ENCODE measurements around the gene SLC9A7.
"Not testable (repeated sequence)": the region's sequence is repeated elsewhere in the genome, so short reads cannot be mapped to it uniquely, and the experiment has no call there.

The SLC9A7 gene

DNA sequence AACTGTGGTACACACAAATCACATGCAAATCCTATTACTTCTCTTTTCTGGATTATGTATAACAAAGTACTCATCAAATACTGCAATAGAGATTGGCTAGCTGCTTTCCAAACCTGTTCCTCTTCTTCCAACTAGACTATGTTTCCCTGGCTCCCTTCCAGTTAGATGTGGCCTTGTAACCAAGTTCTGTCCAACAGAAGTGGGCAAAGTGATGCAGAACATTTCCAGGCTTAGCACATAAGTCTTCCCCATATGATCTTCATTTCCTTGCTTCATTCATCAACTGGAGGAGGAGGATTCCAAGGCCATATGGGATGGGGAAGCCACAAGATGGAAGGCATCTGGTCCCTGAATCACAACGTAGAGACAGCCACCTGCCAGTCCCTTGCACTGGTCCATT is 8.0 kb downstream of the SLC9A7 start:
- no peak for DNase-seq

DNA sequence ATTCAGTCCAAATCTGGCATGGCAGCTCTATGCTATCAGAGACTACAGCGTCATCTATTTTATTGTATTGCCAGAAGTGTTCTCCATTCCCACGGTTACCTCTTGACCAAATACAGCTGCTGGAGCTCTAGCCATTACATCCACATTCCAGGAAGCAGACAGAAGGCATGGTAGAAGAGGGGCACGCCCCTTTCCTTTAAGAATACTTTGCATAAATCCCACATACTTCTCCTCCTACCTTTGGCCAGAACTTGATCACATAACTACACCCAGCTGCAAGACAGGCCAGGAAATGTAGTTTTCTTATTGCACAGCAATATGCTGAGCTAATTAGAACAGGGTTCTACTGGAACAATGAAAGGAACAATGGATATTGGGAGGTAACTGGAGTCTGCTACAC is 14.9 kb downstream of the SLC9A7 start:
- no peak for DNase-seq

DNA sequence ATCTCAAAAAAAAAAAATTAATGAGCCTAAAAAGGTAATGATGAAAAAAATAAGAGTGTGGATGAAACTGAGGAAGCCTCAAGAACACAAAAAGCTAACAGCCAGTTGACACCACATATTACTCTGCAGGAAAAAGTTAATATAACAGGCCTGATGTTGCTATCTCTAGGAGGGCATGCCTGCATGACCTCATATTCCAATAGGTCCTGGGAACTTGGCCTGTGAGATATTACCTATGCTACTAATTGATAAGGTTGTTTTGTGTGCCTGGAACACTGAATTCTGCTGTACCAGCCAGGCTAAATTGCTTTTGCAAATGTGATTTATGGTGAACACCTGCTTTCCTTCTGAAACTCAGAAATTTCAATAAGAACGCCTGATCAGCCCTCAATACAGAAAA is 15.9 kb downstream of the SLC9A7 start:
- DNase-seq: no peak

DNA sequence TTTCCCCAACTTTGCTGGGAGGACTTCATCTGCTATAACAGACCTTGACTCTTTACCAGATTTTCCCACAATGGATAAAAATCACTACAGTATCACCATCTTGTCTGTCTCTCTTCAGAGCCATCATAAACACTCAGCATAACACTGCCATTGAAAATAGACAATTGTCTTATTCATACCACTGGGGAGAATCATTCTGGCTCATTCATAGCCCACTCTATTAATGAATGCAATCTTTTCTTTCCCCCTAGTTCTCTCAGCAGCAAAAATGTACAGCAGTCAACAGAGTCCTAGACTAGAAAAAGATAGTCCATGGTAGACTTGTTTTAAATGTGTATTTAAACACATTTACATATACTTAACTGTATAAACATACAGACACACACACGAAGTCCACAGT is 19.2 kb downstream of the SLC9A7 start:
- DNase-seq: no peak

DNA sequence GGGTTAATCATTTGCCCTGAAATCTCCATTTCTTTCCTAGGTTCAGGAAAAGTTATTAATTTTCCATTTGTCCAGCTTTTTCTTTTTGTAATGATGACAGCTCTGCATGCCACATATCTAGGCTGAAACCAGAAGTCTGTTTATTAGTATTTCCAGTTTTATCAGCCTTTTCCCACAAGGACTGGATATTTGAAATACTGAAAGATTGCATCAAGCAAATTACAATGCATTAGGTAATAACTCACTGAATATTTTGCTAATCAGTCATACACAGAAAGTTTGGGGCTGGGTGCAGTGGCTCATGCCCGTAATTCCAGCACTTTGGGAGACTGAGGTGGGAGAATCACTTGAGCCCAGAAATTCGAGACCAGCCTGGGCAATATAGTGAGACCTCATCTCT is 21.5 kb downstream of the SLC9A7 start:
- DNase-seq: no peak

DNA sequence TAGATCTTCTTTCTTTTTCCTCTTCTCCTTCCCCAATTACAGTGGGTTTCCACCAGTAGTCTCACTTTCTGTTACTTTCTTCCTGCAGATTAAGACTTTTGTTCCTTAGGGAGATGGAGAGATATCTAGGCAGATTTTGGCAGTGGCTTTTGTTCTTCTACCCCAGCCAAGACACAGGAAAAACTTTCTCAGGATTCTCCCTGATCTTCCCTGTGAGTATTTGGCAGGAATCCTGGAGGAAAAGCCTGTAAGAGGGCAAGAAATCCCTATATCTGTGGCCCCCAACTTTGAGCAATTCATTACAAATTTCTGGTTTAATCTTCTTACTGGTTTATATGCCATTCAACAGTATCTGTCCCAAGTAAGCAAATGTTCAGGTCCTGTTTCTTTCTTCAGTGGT is 21.9 kb downstream of the SLC9A7 start:
- no peak for DNase-seq

DNA sequence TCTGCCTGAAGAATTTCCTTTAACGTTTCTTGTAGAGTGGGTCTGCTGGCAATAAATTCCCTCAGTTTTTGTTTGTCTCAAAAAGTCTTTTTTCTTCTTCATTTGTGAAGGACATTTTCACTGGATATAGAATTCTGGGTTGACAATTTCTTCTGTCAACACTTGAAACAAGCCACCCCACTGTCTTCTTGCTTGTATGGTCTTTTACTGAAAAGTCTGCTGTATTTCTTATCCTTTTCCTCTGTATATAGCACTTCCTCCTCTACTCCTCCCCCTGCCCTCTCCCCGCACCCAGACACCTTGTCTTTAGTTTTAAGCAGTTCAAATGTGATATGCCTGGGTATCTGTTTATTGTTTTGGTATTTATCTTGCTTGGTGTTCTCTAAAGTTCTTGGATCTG is 23.3 kb downstream of the SLC9A7 start:
- no peak for DNase-seq

DNA sequence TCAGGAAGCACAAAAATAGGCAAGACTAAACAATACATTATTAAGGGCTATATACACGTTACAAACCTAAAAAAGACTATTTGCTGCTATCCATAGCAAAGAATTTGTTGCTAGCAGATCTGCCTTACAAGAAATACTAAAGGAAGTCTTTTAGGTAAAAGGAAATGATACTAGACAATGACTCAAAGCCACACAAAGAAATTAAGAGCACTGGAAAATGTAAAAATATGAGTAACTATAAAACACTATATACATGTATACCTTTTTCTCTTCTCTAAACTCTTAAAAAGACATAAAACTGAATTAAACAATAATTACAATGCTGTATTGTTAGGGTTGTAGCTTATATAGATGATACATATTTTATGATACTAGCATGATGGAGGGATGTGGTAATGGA is 25.7 kb downstream of the SLC9A7 start:
- no peak for DNase-seq

DNA sequence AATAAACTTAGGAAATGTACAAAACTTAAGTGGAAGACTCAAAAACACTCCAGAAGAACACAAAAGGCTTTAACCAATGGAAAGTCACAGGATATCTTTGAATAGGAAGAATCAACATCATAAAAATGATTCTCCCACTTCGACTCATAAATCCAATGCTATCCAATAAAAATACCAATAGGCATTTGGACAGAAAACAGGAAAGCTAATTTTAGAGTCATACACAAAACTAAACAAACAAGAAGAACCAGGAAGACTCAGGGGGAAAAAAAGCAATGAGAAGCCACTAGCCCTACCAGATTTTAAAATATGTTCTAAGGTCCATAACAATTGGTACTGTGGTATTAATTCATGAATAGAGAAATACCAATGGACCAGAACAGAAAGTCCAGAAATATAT is 28.2 kb downstream of the SLC9A7 start:
- DNase-seq: no peak

DNA sequence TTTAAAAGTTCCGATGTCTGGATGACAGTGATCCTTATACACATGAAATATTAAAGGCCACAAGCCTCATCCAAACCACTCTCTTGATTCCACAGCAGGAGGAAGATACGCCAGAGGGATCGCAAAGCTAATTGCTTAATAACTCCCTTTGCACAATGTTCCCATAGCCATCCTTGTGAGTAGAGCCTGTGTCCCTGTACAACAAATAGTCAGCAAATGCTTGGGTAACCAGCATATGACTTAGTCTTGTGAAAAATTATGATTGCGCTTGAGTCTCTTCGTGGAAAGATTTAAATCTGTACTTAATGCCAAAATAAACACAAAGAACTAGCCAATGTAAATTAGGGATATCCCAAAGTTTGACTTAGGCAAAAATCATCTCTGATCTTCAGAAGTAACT is 31.5 kb downstream of the SLC9A7 start:
- no peak for DNase-seq

DNA sequence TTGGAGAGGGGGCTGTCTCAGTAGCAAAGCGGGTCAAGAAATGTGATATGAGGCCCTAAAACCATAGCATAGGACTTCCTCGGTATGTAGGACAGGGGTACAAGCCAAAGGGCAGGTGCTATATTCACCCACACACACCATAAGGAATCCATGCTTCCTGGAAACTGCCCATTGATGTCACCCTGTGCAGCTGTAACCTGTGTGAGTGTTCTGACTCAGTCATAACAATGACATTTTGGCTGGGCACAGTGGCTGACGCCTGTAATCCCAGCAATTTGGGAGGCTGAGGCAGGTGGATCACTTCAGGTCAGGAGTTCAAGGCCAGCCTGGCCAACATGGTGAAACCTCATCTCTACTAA is 35.4 kb downstream of the SLC9A7 start:
- not testable (repeated sequence) for DNase-seq

DNA sequence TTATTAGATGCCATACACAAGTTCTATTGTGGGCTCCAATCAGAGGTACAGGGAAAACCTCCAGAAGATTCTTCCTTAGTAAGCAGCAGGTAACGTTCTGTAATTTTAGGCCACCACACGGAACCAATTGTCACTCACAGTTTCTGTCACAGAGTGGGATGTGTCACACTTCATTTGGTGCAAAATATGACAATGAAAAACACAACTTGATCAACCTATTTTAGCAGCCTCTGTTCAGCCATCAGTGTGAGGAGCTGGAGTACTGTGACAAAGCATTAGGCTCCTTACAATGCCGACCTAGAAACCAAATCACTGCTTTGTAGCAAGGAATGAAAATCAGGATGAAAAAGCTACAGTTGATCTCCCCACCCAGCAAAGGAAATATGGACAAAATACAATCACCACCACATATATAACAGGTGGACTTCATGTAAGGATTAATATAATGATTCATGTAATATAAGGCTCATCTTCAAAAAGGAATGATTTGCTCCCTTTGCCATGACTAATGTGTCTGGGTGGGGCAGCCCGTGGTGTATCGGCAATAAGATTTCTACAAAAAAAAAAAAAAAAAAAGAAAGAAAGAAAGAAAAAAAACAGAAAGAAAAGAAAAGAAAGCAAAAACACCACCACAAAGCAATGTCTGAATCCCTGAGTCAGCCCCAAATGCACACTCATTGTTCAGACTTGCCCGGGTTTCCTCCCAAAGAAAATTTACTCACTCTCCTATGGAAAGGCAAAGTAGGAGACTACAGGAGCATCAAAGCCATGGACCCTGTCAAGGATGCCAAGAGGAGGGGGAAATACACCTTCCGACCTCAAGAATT is 36.0 kb downstream of the SLC9A7 start:
- DNase-seq: no peak

DNA sequence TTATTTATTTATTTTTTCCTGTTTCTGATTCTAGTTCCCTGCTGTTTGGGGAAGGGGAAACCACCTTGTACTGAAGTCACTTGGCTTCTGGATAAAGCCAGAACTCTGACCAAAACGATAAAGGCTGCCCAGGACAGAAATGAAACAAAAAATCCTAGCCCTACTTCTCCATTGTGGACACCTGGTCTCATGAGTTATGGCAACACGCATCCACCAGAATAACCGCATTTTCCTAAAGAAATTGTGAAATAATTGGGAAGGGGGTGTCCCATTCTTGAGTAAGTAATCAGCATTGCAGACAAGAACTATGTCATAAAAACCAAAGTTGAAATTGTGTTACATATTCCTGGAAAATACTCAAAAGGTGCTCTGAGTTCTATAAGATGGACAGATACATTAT is 42.1 kb downstream of the SLC9A7 start:
- no peak for DNase-seq

DNA sequence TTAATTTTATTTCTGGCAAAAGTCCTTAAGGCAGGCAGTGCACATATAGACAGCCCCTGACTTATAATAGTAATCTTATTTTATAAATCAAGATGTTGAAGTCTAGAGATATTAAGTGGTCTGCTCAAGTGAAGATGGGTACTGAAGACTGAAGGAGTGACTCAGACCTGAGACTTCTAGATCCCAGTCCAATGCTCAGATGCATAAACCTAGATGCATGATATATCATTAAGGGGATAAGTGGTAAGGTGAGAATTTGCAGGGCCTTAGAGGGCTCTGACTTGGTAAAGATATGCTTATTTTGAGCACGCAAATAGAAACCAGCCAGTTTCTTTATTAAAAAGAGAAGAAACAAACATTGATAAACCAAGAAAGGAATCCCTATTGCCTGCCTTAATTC is 42.9 kb downstream of the SLC9A7 start:
- DNase-seq: no peak

DNA sequence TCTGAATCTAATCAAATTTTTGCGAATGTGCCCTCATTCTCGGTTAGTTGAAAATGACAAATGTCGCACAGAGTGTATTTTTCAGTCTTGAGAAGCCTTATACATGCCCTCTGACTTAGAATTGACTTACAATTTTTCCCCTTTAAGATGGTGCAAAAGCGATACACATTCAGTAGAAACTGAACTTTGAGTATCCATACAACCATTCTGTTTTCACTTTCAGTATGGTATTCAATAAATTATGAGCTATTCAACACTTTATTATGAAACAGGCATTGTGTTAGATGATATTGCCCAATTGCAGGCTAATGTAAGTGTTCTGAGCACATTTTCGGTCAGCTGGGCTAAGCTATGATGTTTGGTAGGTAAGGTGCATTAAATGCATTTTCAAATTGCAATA is 43.4 kb downstream of the SLC9A7 start:
- DNase-seq: no peak

DNA sequence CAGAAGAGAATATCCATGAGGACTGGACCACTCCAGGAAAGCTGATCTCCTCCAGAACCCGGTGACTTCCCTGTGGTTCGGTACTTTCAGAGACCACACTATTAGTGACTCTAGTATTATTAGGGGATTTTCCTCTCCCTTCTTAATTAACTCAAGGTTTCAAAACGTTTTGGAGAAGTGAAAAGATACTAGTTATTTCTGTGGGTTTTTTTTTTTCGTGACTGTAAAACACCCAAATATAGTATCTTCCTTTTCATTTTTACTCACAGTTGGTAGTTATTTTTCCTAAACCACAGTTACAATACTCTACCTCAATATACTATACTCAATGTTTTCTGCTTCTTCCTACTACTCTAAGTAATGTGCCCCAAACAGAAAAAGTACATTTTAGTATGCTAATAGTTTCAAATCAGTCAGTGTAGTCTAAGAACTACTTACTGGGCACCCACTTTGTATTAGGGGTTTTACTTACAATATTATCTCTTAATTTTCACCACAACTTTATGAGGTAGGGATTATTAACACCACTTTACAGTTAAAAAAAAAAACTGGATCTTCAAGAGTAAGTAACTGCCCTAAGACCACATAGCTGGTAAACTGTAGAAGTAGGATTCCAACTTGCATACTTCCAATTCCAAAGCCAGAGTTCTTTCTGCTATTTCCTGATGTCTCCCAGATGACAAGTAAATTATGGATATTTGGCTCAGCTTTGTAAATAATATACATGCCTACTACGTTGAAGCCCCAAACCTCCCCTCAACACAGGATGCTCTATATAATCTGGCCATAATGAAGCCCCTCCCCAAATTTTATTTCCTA is 45.0 kb downstream of the SLC9A7 start:
- no peak for DNase-seq

DNA sequence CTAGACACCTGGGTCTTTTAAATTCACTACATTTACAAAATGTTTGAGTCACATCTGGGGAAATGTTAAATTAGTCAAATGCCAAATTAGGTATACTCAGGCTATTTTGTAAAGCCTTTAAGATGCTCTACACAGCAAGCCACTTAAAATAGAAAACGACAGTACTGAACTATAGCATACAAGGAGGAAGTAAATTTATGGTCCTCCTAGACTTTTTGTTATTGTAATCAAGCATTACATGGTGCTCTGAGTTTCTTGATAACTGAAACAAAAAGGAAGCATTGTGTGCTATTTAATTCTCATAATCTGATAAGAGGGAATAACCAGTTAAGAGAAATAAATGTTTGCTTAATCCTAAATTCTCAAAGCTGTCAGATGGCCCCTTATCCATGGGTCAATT is 46.2 kb downstream of the SLC9A7 start:
- no peak for DNase-seq

DNA sequence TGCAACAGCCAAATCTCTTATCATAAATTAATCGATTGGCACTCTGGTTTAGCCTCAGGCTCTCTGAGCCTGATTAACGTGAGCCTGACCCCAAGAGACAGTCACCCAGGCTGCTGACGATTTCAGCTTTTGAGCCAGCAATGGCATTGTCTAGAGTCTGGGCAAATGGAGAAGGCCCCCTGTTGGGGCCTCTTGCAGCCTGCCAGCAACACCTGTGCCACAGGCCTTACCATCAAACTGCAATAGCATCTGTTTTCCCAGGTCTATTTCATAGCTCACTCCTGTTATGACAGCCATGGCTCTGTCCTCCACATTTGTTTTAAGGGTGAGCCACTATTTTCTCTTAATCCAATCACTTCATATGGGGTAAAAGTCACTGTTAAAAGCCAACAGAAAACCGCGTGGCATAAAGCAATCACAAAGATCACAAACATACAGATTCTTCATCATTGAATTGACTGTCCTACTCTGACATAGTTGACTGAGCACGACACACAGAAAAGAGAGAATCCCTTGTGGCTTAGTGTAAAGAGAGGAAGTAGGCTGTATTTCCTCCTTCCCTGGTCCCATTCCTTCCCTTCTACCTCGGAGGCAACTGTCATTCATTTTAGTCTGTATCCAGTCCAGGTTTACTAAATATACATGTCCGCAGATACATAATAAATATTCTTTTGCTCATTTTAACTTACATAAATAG is 47.8 kb downstream of the SLC9A7 start:
- DNase-seq: no peak

DNA sequence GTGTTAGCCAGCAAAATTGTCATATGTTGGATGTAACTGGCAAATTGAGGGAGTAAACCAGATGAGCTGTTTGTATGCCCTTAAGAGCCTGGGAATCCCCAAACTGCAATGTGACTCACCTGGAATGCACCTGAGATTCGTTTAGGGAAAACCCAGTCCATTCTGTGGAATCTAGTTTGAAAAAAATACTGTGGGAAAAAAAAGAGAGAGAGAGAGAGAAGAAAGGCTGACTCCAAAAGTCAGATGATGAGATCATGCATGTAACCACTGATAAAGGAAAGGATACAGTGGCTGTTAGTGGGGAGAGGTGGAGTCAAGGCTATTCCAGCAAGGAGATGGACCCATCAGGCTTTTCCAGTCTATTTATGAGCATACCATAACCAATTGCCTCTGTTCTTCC is 48.5 kb downstream of the SLC9A7 start:
- no peak for DNase-seq

DNA sequence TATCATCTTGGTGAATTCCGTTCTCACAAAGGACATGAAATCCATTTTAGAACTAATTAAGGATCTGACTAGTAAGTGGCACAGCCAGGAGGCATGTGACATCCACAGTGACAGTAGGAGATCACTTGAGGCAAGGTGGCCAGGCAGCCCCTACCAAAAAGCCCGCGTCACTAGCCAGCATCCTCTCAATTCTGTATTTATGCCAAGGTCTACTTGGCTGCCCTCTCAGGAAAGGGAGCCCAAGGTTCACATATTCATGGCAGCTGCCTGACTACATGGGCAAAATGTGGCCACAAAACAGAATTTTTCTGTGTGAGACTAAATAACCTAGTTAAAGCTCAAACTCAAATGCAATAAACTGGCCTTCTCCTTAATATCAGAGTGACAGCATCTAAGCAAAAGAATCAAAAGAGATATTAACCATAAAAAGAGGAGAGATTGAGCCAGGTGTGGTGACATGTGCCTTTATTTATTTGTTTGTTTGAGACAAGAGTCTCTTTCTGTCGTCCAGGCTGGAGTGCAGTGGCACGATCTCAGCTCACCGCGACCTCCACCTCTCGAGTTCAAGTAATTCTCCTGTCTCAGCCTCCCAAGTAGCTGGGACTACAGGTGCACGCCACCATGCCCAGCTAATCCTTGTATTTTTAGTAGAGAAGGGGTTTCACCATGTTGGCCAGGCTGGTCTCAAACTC is 51.5 kb downstream of the SLC9A7 start:
- DNase-seq: peak; percentile 44

DNA sequence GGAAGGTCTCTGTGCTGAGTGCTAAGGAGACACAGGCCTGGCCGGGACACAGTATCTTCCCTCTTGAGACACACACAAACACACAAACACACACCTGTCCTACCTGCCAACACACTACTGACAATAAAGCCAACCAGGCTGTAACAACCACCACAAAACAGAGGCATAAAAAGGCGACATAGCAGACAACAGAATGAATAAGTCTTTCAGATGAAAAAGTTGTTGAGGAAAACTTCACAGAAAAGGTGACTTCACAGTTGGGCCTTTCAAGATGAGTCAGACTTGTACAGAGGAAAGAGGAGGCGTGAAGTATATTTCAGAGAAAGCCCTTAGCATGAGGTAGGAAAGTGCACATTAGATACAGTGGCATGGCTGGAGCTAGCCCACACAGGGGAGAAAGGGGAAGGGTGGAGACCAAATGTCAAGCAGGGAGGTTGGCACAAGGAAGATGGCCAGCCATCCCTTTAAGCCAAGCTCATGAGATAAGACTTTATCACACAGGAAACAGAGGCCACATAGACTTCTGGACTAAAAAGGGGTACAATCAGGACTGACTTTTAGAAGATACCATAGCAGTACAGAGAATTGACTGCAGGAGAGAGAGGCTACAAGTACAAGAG is 54.0 kb downstream of the SLC9A7 start:
- no peak for DNase-seq

DNA sequence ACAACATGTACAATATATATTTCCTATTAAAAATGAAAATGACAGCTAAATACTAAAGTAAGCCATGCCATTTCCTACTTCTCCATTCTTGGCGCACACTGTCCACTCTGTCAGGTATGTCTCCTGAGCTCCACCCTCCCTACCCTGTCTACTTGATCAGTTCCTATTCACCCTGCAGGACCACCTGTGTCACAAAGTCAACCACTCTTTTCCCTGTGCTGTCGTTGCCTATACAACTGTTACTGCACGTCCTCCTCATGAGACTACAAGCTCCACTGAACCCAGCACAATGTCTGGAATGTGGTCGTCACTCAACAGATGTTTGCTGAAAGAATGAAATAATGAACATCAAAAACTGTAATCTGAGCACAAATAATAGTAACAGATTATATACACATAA is 54.9 kb downstream of the SLC9A7 start:
- no peak for DNase-seq

DNA sequence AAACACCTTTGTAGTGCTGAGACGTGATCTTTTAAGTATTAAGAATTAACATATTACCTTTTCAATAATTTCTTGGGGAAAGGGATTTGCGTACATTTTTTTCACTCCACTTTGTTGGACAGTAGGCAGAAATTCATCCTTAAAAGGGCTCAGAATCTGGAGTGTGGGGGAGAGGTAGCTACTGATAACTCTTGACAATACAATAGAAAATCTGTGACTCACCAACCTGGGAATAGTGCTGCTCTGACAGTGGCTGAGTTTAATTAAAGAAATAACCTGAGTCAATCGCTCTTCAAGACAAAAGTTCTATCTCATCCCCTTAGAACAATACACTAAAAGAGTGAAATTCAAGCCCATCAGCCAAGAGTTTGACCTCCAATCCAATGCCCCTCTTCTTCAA is 60.2 kb downstream of the SLC9A7 start:
- DNase-seq: no peak

Data from NCI-H2029 (cell line).